Middle frontal gyrus (tissue), 1 donor: ENCODE data around the gene CGAS.
"Not testable (repeated sequence)": the region's sequence is repeated elsewhere in the genome, so short reads cannot be mapped to it uniquely, and the experiment has no call there.

Source experiments
- DNase-seq: peaks from one replicate; pipeline ENCODE4 v3.0.0-alpha.2; 2015; ENCODE audit warnings: low spot score; ENCODE audit errors: extremely low spot score

CGAS gene

DNA sequence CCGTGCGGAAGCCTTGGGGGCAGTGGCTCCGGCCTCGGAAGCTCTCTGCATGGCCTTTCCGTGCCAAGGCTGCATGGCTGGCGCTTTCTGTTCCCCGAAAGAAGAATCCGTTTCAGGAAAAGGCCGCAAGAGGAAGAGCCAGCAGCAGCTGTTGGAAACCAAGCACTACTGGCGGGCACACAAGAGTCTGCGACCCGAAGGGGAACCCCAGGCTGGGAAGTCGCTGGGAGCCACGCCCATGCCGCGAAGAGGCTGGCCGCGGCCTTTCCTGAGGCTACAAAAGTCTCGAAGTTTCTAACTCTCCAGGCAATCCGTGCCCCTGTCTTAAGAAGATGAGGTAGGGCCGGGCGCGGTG, at the start of gene CGAS:
Gene CGAS, minus strand, starts transcription at position 191 of the 355 bp plus-strand sequence. Its CDS starts 116 bp downstream, at position 75.
- no peak for DNase-seq

DNA sequence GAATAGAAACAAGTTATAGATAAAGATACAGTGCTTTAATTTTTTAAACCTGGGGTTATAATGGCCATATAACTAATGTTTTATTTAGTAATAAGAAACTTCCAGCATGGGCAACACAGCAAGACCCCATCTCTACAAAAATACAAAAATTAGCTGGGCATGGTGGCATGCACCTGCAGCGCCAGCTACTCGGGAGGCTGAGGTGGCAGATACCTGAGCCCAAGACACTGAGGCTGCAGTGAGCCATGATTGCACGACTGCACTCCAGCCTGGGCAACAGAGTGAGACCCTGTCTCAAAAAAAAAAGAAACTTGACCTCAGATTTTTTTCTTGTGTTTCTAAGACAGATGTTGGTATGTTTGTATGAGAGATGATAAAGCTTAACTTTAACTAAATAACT, 45.8 kb upstream of the CGAS start:
- no peak for DNase-seq

DNA sequence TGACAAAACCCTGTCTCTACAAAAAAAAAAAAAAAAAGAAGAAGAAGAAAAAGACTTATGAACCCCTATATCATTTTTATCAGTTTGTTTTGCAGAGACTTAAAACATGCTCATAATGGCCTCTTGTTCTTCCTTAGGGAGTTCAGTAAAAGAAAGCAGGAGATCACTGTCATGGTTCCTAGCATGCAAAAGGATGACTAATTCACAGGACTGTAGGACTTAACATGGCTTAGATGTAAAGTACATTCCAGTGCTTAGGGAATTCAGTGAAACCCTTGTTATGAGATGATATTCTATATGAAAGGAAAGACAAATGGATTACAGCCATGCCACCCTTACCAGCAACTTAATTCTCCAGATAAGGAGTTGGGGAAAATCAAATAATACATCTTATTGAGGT, 39.3 kb upstream of the CGAS start:
- DNase-seq, result no peak

DNA sequence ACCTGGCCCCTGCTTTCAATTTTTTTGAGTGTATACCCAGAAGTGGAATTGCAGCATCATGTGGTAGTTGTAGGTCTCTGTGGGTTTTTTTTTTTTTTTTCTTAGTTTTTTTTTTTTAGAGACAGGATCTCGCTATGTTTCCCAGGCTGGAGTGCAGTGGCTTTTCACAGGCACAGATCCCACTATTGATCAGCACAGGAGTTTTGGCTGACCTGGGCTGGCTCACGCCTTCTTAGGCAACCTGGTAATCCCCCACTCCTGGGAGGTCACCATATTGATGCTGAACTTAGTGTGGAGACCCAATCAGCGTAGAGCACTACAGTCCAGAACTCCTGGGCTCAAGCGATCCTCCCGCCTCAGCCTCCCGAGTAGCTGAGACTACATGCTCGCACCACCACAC, 35.4 kb upstream of the CGAS start:
- DNase-seq, result no peak

DNA sequence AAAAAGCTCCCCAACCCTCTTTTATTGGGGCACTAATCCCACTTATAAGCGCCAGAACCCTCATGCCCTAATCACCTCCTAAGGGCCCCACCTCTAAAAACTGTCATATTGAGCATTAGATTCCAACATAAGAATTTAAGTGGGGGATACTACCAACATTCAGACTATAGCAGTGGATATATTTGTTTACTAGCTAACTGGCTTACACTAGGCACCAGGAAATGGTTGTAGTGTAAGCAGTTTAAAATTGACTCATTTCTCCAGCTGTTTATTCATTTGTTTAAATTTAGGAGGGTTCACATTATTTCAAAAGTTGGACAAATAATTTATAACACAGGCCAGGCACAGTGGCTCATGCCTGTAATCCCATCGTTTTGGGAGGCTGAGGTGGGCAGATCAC, 32.3 kb upstream of the CGAS start:
- DNase-seq, result no peak

DNA sequence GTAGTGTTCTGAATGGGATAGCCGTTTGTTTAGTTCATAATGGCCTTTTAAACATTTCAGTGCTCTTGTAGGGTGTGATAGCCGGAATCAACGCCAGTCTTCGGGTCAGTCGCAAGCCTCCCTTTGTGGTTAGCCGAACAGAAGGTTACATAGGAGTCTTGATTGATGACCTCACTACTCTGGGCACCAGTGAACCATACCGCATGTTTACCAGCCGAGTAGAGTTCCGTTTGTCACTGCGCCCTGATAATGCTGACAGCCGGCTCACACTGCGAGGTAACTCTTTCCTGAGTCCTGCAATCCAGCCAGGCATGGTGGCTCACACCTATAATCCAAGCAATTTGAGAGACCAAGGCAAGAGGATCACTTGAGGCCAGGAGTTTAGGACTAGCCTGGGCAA, 29.9 kb upstream of the CGAS start:
- no peak for DNase-seq

DNA sequence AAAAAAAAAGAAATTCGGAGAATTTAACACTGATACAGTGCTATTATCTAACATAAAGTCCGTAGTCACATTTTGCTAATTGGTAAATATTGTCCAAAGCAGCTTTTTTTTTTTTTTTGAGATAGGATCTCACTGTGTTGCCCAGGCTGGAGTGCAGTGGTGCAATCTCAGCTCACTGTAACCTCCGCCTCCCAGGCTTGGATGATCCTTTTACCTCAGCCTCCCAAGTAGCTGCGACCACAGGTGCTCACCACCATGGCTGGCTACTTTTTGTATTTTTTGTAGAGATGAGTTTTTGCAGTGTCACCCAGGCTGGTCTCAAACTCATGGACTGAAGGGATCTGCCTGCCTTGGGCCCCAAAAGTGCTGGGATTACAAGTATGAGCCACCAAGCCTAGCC, 25.3 kb upstream of the CGAS start:
- no peak for DNase-seq

DNA sequence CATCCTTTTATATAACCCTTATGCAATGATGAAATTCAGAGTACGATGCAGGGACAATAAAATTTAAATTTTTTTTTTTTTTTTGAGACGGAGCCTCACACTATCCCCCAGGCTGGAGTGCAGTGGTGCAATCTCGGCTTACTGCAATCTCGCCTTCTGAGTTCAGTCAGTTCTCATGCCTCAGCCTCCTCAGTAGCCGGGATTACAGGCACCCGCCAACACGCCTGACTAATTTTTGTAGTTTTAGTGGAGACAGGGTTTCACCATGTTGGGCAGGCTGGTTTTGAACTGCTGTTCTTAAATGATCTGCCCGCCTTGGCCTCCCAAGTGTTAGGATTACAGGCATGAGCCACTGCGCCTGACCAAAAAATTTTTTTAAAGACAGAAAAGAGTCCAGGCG, 24.6 kb upstream of the CGAS start:
- no peak for DNase-seq

DNA sequence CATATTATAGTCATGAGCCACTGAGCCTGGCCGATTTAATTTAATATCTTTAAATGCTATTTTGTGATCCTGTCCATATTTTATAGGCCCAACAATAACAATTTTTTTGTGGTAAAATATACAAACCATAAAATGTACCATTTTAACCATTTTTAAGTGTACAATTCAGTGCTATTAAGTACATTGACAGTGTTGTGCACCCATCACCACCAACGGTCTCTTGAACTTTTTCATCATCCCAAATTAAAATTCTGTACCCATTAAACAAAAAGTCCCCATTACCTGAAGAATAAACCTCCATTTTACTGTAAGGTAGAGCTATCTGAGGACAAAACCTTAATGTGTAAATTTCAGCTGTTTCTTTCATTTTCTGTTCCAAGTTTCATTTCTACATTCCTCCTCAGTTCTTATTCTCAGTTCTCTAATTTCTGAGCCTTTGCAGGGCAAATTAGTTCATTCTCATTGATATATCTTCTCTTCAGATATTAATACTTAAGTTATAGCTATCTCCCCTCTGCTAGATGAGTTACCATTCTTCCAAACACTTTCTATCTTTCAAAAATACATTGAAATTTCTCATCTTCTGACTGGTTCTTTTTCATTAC, 19.7 kb upstream of the CGAS start:
- DNase-seq, result no peak

DNA sequence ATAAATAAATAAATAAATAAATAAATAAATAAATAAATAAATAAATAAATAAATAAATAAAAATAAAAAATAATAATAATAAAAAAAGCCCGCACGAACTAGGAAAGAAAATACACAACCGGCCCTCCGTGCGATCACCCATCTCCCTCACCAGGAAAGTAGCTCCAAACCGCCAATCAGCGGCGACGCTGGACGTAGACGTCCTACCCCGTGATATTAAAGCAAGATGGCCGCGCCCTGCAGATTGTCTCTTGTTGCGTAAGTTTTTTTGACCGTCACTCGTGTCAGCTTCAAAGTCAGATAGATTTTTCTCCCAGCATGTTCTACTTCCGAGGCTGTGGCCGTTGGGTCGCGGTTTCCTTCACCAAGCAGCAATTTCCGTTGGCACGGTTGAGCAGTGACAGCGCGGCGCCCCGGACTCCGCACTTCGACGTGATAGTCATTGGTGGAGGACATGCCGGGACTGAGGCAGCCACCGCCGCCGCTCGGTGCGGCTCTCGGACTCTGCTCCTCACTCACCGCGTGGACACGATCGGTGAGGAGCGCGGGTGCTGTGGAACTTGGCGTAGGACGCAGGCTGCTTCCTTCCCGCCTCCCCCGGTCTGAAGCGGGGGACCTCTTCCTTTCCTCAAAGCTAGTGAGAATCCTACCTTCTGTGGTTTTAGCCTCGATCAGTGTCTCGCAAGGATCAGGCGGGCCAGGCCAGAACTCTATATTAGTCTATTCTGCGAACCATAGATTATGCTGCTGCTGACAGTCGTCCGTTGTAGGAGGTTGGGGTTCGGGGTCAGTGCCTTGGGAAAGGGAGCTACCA, 9.6 kb upstream of the CGAS start, which contains the start of gene MTO1:
Gene MTO1, plus strand, starts transcription at position 201 of the 814 bp plus-strand sequence. Its CDS starts 118 bp downstream, at position 319.
- DNase-seq, result peak; percentile 91

DNA sequence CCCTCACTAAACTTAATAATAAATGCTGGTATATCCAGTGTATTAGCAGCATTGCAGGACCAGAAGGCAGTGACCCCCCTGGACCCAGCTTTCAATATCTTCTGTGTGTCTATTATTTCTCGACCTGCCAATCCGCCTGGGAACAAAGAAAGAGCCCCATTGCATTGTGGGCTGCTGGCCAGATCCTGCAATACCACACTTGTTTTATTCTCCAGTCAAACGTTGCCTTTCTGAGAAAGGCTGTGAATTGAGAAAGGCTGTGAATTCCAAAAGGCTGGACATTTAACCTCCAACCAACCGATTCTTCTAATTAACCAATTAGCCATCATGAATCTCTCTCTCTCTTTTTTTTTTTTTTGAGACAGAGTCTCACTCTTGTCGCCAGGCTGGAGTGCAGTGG, 8.0 kb upstream of the CGAS start:
- DNase-seq, result no peak

DNA sequence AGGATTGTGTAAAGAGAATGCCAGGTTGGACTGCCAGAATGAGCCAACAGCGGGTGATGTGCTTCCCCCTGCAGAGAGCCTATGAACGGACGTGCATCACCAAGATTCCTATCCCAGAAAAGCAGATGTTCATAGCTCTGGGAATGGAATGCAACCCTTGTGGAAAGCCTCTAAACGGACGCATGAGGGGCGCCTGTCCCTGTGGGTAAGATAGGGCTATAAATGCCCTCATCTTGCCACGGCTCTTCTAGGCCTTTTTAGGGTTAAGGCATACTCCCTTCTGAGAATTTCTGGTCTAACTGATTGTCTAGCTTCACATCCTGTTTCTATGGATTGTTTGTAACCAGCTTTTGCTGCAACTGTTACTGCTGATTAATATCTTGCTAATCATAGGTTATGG, 7.4 kb upstream of the CGAS start:
- not testable (repeated sequence) for DNase-seq

DNA sequence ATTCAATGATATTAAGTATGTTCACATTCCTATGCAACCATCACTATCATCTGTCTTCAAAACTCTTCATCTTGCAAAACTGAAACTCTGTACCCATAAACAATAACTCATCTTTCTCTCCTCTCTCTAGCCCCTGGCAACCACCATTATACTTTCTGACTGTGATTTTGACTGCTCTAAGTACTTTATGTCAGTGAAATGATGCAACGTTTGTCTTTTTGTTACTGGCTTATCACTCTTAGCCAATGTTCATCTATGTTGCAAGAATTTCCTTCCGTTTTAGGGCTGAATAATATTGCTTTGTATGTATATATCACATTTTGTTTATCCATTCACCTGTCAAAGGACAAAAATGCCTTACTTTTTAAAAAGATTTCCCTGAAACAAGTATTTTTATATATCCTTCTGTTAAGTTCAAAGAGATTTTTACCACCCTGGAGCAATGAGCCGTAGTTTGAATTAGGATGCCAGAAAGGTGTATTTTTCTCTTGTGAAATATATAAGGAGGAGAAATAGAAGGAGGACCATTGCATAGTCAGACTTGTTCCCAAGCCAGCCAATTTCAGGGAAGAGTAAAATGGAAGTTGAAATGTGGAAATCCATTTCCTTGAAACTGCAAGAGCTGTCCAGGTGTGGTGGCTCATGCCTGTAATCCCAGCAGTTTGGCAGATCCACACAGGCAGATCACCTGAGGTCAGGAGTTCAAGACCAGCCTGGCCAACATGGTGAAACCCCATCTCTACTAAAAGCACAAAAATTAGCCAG, 4.0 kb upstream of the CGAS start:
- no peak for DNase-seq

DNA sequence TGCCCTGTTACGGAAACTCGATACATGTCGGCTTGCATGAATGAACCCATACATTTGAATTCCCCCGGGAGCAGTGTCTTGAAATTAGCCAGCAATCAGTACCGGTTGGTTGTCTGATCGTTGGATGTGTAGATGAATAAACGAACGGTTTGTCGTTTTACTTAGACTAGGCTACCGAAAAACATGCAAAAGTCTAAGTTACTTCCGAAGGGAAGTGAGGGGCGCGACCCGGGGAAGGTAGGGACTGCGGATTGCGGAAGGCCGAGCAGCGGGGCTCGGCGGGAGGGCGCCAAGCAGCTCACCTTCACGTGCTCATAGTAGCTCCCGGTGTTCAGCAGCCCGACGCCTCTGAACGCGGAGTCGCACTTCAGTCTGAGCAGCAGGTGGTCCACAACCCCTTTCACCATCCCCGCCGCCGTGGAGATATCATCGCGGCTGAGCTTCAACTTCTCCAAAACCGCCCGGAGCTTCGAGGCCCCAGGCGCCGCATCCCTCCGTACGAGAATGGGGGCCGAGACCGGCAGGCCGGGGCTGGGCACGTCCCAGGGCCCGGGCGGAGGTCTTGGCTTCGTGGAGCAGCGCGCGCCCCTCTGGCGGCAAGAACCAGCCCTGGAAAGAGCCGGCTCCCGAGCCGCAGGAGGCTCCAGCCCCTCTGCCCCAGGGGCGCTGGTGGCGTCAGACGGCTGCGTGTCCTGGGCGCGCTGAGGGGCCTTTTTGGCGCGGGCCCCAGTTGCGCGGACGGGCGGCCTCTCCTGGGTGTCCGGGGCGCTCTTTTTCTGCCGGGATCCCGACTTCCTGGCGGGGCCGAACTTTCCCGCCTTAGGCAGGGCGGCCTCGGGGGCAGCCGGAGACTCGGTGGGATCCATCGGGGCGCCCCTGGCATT, 632 bp downstream of the CGAS start:
- DNase-seq, result no peak

DNA sequence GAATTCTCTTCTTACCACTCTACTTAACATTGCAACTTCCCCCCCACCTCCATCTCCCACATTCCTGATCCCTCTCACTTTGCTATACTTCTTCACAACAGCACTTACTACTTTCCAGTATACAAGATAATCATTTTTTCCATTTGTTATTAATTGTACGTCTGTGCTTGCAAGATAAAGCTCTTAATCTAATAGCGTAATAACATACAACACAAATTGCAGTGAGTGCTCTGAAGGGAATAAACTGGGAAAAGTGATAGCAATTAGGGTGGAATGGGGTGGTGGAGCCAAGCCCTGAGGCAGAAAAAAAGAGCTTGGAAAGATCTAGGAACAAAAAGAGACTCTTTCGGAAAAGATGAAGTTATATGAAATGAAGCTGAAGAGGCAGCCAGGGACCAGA, 8.5 kb downstream of the CGAS start:
- no peak for DNase-seq

DNA sequence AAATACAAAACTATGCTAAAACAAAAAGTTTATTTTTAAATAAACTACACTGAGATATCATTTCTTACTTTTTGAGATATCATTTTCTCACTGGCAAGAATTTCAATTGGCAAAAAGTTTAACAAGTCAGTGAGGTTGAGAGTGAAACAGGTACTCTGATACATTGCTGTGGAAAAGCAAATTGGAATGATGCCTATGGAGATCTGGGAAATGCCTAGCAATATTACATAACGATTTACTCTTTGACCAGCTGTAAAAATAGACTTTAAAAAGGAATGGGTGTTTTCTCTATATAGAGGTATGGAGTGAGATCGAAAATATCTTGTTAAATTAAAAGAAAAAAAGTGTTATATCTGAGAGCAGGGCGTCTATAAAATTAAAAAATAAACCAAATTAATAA, 16.9 kb downstream of the CGAS start:
- no peak for DNase-seq

DNA sequence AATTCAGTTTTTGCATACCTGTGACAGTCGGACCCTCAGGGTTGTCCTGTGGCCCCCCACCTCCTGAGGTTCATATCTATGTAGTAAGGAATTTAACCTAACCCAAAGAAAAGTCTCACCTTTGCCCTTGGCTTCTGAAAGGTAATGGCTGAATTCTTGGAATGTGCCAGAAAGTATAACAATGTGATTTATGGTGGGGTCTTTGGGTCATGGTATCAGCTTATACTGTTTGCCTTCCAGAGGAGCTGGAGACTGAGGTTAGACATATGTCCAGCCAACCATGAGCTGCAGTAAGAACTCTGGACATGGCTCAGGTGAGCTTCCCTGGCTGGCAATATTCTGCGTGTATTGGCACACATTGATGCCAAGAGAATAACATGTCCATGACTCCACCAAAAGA, 30.6 kb downstream of the CGAS start:
- no peak for DNase-seq

DNA sequence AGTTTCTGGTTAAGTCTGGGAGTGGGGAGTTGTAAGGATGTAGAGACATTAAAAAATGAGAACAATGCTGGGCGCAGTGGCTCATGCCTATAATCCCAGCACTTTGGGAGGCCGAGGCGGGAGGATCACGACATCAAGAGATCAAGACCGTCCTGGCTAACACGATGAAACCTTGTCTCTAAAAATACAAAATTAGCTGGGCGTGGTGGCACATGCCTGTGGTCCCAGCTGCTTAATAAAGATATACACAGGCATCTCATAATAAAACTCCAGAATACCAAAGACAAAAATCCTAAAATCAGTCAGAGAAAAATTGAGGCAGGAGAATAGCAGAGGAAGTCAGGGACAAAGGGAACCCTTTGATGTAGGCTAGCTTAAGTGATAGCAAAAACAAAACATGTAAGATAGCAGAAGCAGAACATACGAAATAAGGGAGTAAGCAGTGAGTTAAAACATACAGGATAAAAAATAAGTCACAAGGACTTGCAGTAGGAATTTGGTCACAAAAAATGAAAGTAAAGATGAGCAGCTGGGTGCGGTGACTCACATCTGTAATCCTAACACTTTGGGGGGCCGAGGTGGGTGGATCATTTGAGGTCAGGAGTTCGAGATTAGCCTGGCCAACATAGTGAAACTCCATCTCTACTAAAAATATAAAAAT, 33.9 kb downstream of the CGAS start:
- no peak for DNase-seq

DNA sequence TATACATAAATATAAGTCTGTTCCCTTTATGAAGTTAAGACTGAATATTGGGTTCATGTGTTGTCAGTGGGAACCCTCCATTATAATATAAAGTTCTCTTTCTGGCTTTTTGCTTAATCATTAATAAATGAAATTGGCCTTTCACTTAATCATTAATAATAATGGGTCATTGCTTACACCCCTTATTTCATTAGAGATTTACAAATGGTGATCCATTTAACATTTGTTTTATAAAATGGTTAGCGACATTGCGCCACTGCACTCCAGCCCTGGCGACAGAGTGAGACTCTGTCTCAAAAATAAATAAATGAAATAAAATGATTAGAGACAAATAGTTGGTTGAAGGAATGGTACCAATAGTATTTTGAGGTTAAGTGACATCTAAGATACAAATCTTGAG, 39.0 kb downstream of the CGAS start:
- DNase-seq, result no peak

DNA sequence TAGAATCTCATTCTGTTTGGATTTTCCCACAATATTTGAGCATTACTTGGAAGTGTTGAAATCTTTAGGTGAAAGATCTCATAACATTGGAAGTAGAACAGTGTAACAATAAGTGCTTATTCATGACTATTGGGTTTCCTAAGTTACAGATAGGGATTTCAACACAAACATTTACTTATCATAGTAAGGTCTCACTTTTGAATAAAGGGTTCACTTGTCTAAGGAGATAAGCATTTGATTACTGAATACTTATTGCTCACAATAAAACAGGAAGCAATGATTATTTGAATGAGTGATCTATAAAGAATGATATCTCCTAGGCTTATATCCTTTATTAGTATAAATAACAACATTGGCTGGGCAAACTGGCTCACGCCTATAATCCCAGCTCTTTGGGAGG, 42.7 kb downstream of the CGAS start:
- DNase-seq, result no peak

DNA sequence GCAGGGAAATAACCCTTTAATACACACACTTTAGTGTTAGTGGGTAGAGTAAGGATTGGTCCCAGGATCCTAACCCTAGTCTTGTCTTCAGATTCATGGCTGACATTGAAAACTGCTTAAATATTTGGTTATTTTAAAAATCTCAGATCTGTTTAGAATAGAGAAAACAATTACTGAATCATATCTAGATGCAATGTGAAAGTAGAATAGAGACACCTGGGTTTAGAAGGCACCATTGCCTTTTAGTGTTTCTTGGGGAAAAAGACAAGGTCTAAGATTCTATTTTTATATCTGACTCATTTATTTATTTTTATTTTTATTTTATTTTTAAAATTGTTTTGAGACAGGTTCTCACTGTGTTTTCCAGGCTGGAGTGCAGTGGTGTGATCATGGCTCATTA, 51.4 kb downstream of the CGAS start:
- no peak for DNase-seq
